Stimulated activated CD8-positive, alpha-beta memory T cell treated with anti-CD3 and anti-CD28 coated beads, Interleukin-2, amount 100 ng/mL, for 1 hour (primary cell): ENCODE measurements around the gene EGLN1.

Experiments
- DNase-seq, 2 donors: peaks; one replicate each; pipeline ENCODE4 v3.0.0-alpha.2; 2020; ENCODE audit warnings: low read depth in 2 of 2

EGLN1 gene

GRCh38 chr1:231397886-231398671 lies 24.0 kb downstream of the EGLN1 start:
- no peak for DNase-seq

DNA sequence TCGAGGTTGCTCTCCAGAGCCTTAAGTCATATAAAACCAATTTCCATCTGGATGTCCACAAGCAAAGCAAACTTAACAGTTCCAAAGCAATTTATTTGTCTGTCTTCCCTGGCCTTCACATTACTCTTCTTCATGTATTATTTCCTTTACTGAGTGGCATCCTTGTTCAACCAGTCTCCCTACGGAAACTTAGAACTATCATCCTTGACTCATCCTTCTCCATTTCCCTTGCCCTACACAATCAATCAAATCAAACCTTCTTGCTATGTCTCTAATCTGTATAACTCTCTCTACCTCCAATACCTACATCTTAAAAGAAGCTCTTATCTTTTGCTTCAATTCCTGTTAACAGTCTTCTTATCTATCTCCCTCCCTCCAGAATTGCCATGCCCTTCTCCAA lies 25.4 kb downstream of the EGLN1 start:
- no peak for DNase-seq

DNA sequence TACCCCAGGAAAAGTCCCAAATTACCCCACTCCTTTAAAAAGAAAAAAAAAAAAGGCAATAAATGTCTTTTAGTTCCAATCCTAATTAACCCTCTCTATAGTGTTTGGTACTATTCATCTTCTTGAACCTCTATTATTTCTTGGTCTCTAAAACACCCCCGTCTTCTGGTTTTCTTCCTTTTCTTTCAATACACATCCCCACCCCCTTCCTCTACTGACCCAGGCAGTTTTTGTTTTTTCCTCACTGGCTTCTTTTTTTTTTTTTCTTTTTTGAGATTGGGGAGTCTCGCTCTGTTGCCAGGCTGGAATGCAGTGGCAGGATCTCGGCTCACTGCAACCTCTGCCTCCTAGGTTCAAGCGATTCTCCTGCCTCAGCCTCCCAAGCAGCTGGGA lies 26.1 kb downstream of the EGLN1 start:
- DNase-seq = no peak

DNA sequence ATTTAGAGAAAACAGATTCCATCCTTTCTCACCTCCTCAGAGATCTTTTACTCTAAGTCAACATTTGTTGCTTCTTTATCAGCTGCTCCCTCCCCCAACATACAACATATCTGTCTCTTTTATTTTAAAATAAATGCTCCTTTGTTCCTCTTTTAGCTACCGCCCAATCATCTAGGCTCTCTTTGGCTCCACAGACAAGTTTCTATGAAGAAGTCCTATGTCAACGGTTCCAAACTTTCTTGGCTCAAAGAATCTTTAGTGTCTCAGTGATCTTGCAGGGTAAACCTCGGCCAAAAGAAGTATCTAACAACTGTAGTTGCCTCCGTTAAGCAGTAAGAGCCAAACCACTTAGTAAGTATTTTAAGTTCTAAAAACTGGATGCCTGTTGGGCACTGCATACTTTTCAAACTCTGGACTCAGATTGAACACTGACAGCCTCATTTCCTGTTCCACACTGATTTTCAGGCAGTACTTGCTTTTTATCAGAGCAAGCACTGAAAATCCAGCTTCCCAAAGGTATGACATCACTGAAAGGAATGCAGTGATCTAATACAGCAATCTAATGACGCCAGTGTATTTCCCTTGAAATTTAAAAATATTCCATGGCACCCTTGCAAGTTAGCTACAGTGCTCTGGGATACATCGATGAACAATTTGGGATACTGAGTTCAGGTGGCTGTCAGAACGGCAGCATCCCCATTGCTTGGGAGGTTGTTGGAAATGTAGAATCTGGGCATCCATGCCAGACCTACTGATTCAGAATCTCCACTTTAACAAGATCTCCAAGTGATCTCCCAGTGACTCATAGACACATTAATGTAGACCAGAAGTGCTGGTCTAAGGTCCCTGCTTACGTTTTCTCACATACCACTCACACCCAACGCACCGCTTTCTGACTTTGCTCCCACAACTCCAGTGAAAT lies 26.8 kb downstream of the EGLN1 start:
- DNase-seq = no peak

DNA sequence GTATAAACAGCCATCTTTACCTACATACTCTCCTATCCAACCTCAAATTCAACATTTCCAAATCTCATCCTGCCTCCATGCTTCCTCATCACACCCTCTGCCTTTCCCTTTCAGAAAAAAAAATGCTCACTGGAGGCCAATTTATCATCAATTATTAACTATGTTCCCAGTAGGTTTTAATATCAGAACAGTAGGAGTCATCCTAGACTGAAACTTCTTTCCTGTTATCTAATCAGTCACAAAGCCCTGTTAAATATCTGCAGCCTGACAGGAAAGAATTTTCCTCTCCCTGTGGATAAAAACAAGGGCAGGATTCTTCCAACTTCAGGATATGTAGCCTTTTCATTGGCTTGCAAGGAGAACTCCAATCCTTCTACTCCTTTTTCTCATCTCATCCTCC lies 28.4 kb downstream of the EGLN1 start:
- DNase-seq = no peak

- DNase-seq = no peak
These were observed 29.5 kb downstream of the EGLN1 start for GRCh38 chr1:231392389-231393131.

- DNase-seq = no peak
These were observed 32.0 kb downstream of the EGLN1 start for GRCh38 chr1:231390071-231390470.

- no peak for DNase-seq
These were observed 34.1 kb downstream of the EGLN1 start for GRCh38 chr1:231387770-231388669.

DNA sequence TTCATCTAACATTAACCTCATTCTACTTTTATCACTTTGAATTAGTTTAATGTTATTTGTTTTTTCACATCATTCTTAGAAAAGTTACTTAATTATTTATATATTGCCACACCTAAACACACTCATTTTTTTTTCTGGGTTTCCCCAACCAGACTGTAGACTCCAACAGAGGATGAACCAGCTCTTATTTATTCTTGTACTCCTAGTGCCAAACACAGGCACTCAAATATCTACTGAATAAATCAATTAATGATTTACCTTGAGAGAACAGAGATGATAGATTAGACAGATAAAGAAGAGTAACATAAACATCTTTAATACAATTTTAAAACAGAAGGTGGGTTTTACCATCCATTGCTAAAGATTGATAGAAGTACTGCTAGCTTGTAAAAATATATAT lies 35.6 kb downstream of the EGLN1 start:
- no peak for DNase-seq

DNA sequence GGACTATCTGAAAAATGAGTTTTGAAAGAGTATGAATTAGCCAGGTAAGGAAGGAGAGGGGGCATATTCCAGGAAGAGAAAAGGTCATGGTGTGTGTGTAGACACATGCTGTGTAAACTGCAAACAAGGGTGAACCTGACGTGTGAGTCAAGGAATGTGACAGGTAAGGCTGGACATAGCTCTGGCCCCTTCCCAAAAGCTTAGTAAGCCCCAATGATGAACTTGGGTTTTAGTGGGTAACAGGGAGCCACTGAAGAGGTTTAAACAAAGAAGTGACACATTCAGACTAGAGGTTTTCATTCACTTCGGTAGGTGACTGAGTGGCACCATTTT lies 36.7 kb downstream of the EGLN1 start:
- DNase-seq = no peak

GRCh38 chr1:231384696-231385415 lies 37.2 kb downstream of the EGLN1 start:
- DNase-seq = no peak

GRCh38 chr1:231383159-231383860 lies 38.8 kb downstream of the EGLN1 start:
- no peak for DNase-seq

DNA sequence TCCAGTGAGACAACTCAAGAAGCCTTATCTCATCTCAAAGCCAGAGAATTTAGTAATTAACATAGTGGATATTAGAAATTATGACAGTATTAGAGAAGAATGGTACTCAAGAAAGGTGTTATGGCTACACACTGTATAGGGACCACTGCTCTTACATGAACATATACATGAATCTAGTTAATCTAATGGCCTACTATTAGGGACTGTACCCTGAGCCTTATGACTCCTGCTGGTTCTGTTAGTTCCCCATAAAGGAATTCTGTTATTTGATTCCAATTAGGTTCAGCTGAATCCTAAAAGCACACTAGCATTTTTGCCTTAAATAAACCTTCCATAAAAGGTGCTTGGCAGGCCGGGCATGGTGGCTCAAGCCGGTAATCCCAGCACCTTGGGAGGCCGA lies 39.7 kb downstream of the EGLN1 start:
- no peak for DNase-seq

- DNase-seq = no peak
These were observed 40.4 kb downstream of the EGLN1 start for GRCh38 chr1:231381729-231382128.

GRCh38 chr1:231376875-231377549 lies 45.1 kb downstream of the EGLN1 start:
- no peak for DNase-seq

DNA sequence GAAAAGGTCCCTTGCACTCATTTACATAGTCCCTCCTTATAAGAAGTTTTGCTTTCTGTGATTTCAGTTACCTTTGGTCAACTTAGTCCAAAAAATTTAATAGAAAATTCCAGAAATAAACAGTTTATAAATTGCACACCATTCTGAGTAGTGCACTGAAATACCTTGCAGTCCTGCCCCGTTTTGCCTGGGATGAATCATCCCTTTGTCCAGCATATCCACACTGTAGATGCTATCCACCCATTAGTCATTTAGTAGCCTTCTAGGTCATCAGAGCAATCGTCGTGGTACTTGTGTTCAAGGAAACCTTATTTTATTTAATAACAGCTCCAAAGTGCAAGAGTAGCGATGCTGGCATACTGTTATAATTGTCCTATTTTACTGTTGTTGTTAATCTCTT lies 46.0 kb downstream of the EGLN1 start:
- no peak for DNase-seq

DNA sequence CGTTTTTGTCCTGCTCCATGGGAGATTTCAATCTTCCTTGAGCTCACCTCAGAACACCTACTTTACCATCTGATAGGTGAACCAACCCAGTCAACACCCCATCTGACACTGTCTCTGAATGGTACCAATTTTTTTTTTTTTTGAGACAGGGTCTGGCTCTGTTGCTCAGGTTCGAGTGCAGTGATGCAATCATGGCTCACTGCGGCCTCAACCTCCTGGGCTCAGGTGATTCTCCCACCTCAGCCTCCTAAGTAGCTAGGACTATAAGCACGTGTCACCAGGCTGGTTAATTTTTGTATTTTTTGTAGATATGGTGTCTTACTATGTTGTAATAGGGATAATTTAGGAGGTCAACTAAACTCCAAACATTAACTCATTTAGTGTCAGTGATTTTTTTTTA lies 47.7 kb downstream of the EGLN1 start:
- no peak for DNase-seq

GRCh38 chr1:231372501-231372900 lies 49.6 kb downstream of the EGLN1 start:
- no peak for DNase-seq

DNA sequence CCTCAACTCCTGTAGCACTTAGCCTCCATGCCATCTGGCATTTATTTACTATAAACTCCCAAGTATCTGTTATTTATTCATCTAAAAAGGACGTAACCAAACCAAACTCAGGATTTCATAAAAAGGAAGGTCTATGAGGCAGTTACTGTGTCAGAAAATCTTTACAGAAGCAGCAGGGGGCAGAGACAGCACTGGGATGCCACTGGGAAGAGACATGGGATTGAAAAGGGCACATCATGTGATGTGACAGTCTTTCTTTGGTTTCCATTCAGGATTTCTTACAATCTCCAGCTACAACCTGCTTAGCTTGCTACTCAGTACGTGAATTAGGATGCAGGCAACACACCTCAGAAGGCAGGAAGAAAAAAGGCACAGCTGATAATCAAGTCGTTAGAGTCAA lies 52.8 kb downstream of the EGLN1 start:
- DNase-seq = no peak

DNA sequence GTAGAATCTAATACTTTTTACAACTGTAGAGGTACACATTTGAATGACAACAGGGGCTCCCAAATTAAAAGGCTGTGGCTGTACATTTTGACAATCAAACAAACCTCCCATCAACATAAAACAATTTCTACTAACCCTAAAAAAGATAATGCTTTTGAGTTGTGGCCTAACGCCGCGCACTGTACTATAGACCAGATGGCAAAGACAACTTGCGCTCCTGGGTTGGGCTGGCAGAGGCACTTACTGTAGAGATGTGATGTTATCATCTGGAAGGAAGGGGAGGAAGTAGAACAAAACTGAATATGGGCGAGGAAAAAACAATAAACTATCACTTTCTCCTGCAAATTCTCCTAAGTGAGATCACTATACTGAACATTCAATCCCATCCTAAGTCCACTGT lies 57.9 kb downstream of the EGLN1 start:
- DNase-seq = no peak
